SW 1271 (cell line): ENCODE results near the gene NDE1.

Experiments used
- DNase-seq, 2 experiments: peaks; one replicate each; lab custom pipeline; 2025; lab: John Stamatoyannopoulos, UW

NDE1 gene

GRCh38 chr16:15768201-15768600 is 118.2 kb downstream of the NDE1 start:
- DNase-seq: no peak

- no peak for DNase-seq
These were observed 119.2 kb downstream of the NDE1 start for GRCh38 chr16:15769239-15769638.

- no peak for DNase-seq
These were observed 120.1 kb downstream of the NDE1 start for GRCh38 chr16:15770107-15770506.

- no peak for DNase-seq
These were observed 120.5 kb downstream of the NDE1 start for GRCh38 chr16:15770512-15770911.

- DNase-seq: no peak
These were observed 121.6 kb downstream of the NDE1 start for GRCh38 chr16:15771694-15772093.

- no peak for DNase-seq
These were observed 122.7 kb downstream of the NDE1 start for GRCh38 chr16:15772579-15773293.

GRCh38 chr16:15773968-15774367 is 123.9 kb downstream of the NDE1 start:
- no peak for DNase-seq

- DNase-seq: no peak
These were observed 125.2 kb downstream of the NDE1 start for GRCh38 chr16:15775209-15775608.

- no peak for DNase-seq
These were observed 125.7 kb downstream of the NDE1 start for GRCh38 chr16:15775663-15776304.
